HG03575 (cell line): ENCODE data around the gene TPP1.

Experiments
- ATAC-seq: cut with Tn5 transposase; IDR thresholded peaks from one replicate; pipeline ENCODE4 v1.9.1; 2021; ENCODE audit not compliant: unreplicated experiment, insufficient number of reproducible peaks, low FRiP score; ENCODE audit errors: extremely low read depth

The TPP1 gene

GRCh38 chr11:6631361-6631890 lies 12.2 kb upstream of the TPP1 start:
- no peak for ATAC-seq

- ATAC-seq, result no peak
Measured at GRCh38 chr11:6630632-6631291, 11.5 kb upstream of the TPP1 start.

GRCh38 chr11:6629892-6630631 lies 10.8 kb upstream of the TPP1 start:
- no peak for ATAC-seq

- no peak for ATAC-seq
Measured at GRCh38 chr11:6629573-6629891, 10.3 kb upstream of the TPP1 start.

- no peak for ATAC-seq
Measured at GRCh38 chr11:6628526-6628925, 9.3 kb upstream of the TPP1 start.

- ATAC-seq, result no peak
Measured at GRCh38 chr11:6627762-6628241, 8.6 kb upstream of the TPP1 start.

GRCh38 chr11:6626971-6627761 lies 7.9 kb upstream of the TPP1 start:
- no peak for ATAC-seq

- ATAC-seq, result no peak
Measured at GRCh38 chr11:6625832-6626420, 6.7 kb upstream of the TPP1 start.

GRCh38 chr11:6625156-6625831 lies 6.1 kb upstream of the TPP1 start:
- no peak for ATAC-seq

GRCh38 chr11:6623391-6624363 lies 4.5 kb upstream of the TPP1 start:
- ATAC-seq, result no peak

- no peak for ATAC-seq
Measured at GRCh38 chr11:6622261-6623171, 3.3 kb upstream of the TPP1 start.

GRCh38 chr11:6621711-6622211 lies 2.5 kb upstream of the TPP1 start:
- no peak for ATAC-seq

GRCh38 chr11:6620636-6621035 lies 1.4 kb upstream of the TPP1 start:
- no peak for ATAC-seq

- ATAC-seq, result no peak
Measured at GRCh38 chr11:6618117-6619003, 862 bp downstream of the TPP1 start.

- ATAC-seq, result no peak
Measured at GRCh38 chr11:6617315-6617781, 1.9 kb downstream of the TPP1 start.
